Pons (tissue), 1 donor: Measurements from ENCODE around the gene IQSEC1.
"Not testable (repeated sequence)": the region's sequence is repeated elsewhere in the genome, so short reads cannot be mapped to it uniquely, and the experiment has no call there.

ENCODE experiments used
- DNase-seq: peaks from one replicate; pipeline ENCODE4 v3.0.0-alpha.2; 2016; ENCODE audit warnings: low spot score

The IQSEC1 gene

GRCh38 chr3:12894629-12895028, 178.6 kb downstream of the IQSEC1 start:
- DNase-seq, result no peak

DNA sequence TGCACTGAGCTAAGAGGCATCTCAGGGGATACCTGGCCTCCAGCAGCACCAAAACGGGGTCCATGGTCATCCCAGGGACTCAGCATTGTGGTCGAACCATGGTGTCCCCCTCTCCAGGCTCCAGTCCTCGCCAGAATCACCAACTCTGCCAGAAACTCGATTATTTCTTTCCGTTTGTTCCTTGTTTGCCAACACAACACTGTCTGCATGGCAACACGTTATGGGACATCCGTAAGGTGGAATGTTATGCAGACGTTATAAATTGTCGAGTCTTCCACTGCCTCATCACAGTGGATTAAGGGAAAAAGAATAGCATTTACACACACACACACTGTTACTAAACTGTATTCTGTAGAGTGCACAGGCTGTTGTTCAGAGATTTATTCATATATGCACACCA, 179.4 kb downstream of the IQSEC1 start:
- no peak for DNase-seq

- no peak for DNase-seq
Measured at GRCh38 chr3:12893247-12893646, 180.0 kb downstream of the IQSEC1 start.

DNA sequence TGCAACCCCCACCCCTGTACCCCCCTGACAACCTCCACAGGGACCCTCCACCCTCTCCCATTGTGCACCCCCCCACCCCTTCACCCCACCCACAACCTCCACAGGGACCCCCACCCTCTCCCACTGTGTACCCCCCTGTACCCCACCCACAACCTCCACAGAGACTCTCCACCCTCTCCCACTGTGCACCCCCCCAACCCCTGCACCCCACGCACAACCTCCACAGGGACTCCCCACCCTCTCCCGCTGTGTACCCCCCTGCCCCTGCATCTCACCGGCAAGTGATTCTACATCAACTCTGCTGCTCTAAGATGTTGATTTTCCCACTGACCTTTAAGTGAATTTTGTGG, 180.4 kb downstream of the IQSEC1 start:
- DNase-seq, result no peak

DNA sequence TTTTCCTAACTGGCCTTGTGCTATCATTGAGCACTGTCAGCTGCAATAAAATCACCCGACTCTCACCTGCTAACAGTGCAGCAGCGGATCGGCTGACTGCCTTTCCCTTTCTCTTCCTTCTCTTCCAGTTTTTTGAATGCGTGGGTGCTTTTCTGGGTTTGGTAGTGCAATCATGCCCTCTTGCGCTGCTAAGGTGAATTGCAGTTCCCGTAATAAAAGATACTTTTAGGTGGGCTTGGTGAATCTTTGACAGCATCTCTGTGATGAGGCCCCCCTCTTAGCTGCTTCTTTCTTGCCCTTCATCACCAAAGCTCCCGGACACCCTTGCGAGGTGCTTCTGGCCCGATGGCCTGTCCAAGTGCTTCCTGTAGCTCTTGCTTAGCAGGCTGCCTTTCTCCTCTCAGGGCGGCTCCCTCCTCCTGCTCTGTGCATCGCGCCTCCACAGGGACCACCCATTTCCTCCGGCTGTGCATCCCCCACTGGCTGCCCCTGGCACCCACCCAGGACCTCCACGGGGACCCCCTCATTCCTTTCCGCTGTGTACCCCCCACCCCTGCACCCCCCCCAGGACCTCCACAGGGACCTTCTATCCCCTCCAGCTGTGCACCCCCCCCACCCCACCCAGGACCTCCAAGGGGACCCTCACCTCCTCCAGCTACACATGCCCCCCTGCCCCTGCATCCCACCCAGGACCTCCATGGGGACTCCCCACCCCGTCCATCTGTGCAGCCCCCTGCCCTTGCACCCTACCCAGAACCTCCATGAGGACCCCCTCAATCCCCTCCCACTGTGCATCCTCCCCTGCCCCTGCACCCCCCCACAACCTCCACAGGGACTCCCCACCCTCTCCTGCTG, 181.0 kb downstream of the IQSEC1 start:
- peak; percentile 78 for DNase-seq

DNA sequence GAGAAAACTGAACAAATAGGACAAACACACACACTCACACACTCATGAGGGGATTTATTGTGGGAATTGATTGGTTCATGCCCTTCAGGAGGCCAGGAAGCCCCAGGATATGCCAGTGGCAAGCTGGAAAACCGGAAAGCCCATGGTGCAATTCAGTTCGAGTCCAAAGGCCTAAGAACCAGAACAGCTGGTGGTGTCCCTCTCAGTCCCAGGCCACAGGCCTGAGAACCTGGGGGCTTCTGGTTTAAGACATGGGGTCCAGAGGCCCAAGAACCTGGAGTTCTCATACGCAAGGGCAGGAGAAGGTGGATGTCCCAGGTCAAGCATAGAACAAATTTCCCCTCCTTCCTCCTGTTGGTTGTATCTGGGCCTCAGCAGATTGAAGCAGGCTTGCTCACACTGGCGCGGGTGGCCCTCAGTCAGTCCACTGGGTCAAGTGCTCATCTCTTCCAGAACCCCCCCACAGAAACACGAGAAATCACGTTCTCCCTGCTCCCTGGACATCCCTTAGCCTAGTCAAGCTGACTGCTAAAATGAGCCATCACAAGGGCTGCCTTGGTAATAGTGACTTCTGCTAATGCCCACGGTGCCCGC, 181.7 kb downstream of the IQSEC1 start:
- DNase-seq, result no peak

- DNase-seq, result no peak
Measured at GRCh38 chr3:12890610-12891390, 182.4 kb downstream of the IQSEC1 start.

GRCh38 chr3:12886736-12887135, 186.5 kb downstream of the IQSEC1 start:
- DNase-seq, result no peak

GRCh38 chr3:12886106-12886679, 187.0 kb downstream of the IQSEC1 start:
- no peak for DNase-seq

- no peak for DNase-seq
Measured at GRCh38 chr3:12885583-12885930, 187.7 kb downstream of the IQSEC1 start.

DNA sequence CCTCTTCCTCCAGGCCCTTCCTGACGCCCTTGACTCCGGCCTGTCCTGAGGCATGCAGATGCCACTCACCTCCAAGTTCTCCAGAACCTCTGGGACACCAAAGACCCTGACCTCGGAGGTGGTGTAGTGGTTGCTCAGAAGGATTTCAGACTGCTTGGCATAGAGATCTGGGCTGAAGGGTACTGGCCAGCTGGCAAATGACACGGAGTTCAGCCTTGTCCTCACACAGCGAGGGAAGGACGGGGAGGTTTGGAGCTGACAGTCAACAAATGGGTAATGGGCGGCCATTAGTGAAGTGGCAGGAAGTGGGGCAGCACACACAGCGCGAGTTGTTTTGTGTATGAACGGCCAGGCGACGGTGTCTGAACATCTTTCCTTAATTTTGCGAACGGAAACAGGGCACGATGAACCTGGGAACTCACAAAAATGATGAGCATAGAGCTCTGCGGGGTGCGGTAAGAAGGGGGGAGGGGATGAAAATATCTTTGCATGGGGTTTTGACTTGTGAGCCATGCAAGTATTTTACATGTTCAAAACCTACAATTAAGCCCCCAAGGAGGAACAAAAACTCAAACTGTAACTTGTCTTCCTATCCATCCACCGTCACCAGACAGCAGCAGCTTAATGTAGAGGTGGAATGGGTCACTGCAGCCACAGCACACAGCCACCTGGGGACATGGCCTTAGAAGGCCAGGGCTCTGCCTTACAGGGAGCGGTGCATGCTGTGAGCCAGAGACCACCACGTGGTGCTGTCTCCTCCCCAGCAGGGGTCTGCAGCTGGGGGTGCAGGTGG, 188.2 kb downstream of the IQSEC1 start:
- DNase-seq, result no peak

- DNase-seq, result peak; percentile 53
Measured at GRCh38 chr3:12884186-12884680, 189.0 kb downstream of the IQSEC1 start.

- DNase-seq, result no peak
Measured at GRCh38 chr3:12882336-12883310, 190.6 kb downstream of the IQSEC1 start.

DNA sequence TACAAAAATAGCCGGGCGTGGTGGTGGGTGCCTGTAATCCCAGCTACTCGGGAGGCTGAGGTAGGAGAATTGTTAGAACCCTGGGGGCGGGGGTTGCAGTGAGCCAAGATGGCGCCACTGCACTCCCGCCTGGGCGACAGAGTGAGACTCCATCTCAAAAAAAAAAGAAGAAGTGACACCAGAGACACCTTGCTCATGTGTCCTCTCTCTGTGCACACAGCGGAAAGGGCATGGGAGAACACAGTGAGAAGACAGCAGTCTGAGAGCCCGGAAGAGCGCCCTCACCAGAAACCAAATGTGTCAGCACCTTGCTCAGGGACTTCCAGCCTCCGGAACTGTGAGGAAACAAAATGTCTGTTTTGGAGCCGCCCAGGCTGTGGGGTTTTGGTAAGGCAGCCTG, 191.4 kb downstream of the IQSEC1 start:
- not testable (repeated sequence) for DNase-seq

DNA sequence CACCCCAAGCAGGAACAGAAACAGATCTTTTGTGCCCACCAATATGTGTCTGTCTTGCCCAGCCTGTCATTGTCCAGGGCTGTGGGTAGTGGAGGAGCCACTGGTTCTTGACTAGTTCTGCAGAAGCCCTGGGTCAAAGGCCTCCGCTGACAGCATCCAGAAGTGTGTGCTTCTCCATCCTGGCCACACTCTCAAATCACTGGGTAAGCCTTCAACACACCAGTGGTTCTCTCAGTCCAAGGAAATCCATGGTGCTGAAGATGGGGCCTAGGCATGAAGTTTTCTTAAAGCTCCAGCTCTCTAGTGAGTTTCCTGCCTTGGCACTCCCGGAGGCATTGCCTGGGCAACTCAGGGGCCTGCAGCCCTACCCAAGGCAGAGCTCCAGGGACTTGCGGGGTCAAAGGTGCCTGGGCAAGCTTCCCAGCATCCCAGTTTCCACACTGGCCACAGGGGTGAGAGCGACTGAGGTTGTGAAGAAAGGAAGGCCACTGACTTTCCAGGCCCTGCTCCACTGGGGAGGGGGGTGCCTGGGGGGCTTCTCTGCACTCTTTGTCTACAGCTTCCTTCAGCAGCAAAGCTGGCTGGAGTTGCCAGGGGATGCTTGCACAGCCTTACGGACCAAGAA, 193.9 kb downstream of the IQSEC1 start:
- DNase-seq, result peak; percentile 37

DNA sequence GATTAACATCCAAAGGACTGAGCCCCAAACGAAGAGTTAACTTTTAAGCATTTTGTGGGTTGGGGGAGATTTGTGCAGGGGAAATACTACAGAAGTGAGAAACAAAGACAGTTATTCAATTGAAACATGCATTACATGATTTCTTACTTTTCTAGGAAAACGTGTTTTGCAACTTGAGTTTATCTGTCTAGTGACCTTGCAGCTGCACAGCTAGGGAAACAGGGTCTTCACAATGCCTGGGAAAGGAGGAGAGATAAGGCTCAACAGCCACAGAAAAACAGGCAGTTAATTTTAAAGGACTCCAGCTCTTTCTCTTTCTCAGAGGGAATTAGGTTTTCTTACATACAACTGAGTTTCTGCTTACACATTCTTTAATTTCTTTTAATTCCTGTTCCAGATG, 194.5 kb downstream of the IQSEC1 start:
- not testable (repeated sequence) for DNase-seq

DNA sequence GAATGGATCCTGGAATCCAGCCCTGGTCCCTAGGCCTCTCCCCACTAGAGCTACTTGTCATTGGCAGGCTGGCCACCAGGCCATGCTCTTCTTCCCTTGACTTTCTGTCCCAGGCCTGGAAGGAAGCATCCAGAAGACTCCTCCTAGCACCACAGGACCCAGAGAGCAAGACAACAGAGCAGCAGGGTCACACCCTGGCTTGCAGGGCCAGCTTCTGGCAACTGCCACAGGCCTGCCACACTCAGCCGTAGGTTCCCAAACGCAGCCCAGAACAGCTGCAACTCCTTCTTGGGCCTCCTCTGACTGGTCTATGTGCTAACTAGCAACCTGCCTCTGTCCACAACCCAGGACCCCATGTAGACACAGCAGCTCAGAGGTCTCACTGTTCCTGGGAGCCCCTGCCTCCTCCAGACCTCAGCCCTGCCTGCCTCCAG, 195.1 kb downstream of the IQSEC1 start:
- no peak for DNase-seq

DNA sequence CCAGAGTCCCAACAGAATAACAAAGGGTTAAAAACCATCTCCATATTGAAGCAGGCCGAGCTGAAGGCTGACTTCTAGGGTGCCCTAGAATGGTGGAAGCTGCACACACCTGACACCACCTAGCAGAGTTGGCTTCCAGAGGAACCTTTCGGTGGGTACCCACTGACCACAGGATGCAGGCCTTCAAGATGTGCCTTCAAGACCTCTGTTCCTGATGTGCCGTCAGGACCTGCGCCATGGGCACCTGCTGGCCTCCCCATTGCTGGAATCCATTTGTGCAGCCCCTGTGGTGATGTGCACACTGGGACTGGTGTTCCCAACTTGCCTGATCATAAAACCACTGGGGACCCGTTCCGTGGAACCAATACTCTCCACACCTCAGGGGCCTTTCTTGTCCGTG, 196.2 kb downstream of the IQSEC1 start:
- no peak for DNase-seq

DNA sequence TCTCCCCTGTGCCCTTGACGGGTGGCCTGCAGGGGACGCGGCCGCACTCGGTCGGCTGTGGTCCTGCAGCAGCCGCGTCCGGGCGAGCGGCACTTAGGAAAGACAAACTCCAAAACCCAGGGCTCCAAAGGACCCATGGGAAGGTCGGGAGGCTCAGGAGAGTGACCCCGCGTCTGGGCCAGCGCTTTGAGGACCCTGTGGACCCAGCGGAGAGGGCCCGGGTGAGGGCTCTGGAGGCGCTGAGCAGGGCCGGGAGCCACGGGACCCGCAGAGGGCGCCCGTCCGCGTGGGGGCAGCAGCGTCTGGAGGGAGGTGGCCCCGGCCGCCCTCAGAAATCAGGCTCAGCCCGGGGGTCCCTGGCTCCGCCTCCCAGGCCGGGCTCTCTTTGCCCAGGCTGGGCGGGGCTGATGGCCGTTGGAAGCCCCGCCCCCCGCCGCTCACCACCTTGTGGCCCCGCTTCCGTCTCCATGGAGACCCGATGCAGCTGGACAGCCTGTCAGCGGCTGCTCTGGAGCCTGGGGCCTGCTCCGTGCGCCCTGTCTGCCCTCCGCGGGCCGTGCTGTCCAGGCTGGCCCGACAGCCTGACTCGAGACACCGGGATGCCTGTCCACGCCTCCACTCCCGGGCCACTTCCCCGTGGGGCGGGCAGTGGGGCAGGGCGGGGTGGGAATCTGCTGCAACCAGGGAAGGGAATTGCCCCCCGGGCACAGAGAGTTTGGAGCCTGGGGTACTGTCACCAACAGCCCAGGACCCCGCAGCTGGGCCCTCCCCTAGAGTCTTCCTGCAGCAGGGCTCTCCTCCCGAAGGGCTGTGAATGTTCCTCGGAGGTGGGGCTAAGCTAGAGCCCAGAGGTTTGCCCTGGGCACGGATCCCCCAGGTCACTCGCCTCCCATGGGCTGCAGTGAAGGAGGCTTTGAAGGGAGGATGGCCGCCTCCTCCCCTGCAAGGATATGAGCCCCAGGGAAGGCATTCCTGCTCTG, 197.1 kb downstream of the IQSEC1 start:
- no peak for DNase-seq
